GM19324 (cell line): ENCODE measurements around the gene ARHGEF18.
"Not testable (repeated sequence)": the region's sequence is repeated elsewhere in the genome, so short reads cannot be mapped to it uniquely, and the experiment has no call there.

Source experiments
- ATAC-seq: cut with Tn5 transposase; IDR thresholded peaks from one replicate; pipeline ENCODE4 v1.9.1; 2021; ENCODE audit warnings: mild to moderate bottlenecking, moderate library complexity; ENCODE audit not compliant: unreplicated experiment, low FRiP score

Gene ARHGEF18

DNA sequence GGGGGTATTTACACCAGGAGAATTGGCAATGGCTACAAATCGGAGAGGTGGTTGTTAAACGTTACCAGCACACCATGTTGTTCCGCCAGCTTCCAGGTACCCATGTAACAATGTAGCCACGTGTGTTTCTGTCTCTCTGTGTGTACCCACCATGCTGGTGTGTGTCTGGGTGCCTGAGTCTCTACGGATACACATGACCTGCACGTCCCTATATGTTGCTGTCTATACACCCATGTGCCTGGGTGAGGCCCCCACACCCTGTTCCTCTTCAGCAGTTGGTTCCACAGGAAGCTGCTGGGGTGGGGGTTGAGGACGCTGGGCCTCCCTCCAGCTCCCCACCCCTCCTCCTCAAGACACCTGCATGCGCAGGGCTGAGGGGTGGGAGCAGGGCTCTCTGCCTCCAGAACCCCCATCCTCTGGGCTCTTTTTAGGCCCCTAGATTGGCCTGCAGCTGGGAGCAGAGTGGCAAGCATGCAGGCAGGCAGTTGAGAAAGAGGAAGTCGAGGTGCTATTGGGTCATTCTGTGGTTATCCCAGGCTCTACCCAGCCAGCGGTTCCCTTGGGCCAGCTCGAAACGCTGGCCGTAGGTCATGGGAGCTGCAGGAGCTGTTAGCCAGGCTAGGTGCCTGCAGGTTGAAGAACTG, at the start of gene ARHGEF18:
Gene ARHGEF18 (plus strand): TSS at position 351 of the 644 bp plus-strand sequence. CDS start 13,954 bp downstream, outside the sequence.
- no peak for ATAC-seq

DNA sequence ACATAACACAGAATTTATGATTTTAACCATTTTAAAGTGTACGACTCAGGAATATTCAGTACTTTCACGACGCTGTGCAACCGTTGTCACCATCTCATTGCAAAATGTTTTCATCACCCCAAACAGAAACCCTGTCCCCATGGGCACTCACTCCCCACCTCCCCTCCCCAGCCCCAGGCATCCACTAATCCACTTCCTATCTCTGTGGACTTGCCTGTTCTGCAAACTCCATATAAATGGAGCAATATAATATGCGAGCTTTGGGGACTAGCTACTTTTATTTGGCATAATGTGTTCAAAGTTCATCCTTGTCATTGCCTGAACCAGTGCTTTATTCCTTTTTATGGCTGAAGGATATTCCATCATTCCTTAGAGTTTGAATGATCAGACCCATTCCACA, 47.2 kb upstream of the ARHGEF18 start:
- ATAC-seq: no peak

DNA sequence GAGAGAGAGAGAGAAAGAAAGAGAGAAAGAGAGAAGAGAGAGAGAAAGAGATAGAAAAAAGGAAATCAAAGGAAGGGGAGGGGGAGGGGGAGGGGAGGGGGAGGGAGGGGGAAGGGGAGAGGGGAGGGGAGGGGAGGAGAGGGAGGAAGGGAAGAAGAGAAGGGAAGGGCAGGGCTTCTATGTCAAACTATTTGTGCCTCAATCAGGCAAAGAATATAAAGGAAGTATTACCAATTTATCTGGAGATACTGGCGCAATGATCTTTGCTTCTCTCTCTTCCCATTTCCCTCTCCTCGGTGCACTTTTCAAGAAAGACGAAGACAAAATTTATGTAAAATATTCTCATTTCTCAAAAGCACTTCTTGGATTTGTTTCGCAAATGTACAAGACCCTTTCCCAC, 45.3 kb upstream of the ARHGEF18 start:
- no peak for ATAC-seq

DNA sequence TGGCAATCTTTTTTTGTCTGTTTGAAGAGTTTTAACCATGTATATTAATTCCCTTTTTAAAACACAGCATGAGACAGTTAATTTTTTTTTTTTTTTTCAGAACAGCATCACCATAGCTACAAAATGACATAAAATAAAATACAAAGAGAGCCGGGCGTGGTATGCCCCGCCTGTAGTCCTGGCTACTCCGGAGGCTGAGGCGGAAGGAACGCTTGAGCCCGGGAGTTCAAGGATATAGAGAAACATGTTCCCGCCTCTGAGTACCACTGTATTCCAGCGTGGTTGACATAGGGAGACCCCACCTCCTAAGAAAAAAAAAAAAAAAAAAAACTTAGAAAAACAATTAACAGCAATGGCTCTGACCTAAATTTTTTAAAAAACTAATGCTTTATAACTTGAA, 44.5 kb upstream of the ARHGEF18 start:
- no peak for ATAC-seq

DNA sequence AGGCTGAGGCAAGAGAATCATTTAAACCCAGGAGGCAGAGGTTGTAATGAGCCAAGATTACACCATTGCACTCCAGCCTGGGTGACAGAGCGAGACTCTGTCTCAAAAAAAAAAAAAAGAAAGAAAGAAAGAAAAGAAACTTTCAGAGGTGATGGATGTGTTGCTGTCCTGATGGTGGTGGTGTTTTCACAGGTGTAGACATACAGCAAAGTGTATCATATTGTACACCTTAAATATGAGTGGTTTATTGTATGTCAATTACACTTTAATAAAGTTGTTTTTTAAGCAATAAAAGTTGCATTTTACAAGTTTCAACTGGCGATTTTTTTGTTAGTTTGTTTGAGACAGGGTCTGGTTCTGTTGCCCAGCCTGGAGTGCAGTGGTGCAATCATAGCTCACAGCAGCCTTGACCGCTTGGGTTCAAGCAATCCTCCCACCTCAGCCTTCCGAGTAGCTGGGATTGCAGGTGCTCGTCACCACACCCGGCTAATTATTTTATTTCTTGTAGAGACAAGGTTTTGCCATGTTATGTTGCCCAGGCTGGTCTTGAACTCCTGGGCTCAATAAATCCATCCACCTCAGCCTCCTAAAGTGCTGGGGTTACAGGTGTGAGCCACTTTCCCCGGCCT, 41.0 kb upstream of the ARHGEF18 start:
- ATAC-seq: no peak

DNA sequence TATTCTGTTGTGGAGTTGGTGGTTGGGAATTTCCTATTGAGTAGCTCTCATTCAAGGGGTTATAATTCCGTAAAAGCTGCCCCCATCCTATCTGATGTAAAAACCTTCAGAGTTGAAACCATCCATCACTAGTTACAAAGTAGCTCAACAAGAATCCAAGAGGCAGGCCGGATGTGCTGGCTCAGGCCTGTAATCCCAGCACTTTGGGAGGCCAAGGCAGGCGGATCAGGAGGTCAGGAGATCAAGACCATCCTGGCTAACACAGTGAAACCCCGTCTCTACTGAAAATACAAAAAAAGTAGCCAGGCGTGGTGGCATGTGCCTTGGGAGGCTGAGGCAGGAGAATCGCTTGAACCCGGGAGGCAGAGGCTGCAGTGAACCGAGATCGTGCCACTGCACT, 40.4 kb upstream of the ARHGEF18 start:
- not testable (repeated sequence) for ATAC-seq

DNA sequence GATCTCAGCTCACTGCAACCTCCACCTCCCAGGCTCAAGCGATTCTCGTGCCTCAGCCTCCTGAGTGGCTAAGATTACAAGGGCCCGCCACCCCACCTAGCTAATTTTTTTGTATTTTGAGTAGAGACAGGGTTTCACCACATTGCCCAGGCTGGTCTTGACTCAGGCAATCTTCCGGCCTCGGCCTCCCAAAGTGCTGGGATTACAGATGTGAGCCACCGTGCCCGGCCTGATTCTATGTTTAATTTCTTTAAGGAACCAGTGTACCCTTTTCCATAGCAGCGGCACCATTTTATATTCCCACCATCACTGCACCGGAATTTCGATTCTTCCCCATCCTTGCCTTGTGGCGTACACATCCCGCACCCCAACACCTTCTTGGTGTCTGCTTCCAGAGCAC, 36.8 kb upstream of the ARHGEF18 start:
- no peak for ATAC-seq

DNA sequence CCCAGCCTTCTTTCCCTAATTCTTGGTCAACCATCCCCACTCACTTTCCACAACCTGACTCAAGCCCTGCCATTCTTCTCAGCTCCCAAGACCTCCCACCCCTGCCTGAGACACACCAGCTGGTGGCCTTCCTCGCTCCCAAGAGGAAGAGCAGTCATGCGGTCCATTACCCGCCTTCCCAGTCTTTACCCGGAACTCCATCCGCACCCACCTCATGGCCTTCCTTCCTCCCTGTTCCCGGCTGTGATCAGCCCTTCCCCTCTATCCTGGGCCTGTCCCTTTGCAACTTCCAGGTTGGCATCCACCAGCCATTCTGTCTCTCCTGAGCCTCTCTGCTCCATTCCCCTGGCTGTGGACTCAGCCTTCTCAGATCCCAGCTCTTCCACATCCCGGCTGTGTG, 35.9 kb upstream of the ARHGEF18 start:
- ATAC-seq: no peak

DNA sequence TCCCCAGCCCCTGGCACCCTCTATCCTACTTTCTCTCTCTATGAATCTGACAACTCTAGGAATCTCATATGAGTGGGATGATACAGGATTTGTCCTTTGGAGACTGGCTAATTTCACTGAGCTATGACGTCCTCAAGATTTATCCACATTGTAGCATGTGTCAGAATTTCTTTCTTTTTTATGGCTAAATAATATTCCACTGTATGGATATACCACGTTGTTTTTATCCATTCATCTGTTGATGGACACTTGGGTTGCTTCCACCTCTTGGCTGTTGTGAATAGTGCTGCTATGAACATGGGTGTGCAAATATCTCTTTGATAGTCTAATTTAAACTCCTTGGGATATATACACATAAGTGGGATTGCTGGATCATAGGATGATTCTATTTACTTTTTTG, 30.6 kb upstream of the ARHGEF18 start:
- no peak for ATAC-seq

DNA sequence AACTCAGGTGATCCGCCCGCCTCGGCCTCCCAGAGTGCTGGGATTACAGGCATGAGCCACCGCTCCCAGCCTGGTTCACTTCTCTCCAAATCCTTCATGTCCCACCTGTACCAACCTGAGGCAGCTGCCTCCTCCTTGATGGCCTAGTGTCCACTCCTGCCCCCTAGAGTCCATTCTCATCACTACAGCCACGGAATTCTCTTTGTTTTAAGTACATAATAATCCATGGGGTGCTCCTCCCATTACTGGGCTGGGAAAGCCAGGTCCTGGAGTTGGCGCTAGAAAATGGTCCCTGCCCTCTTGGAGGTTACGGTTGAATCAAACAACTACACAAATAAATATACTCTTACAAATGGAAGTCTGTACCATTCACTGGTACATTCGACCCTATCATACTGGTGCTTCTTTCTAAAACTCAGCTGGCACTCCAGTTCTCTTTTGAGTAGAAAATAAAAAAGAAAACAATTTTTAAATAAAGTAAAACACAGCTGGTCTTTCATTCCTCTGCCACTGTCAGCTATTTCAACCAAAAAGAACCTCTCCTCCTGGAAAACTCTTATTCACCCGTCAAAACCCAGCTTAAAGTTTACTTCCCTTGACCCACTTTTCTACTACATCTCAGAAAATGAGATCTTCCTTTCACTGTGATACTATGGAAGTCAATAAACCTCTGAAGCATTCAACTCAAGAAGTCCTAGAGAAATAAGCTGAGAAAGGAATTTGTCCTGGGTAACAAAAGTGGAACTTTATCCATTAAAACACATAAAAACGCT, 22.4 kb upstream of the ARHGEF18 start:
- ATAC-seq: no peak

DNA sequence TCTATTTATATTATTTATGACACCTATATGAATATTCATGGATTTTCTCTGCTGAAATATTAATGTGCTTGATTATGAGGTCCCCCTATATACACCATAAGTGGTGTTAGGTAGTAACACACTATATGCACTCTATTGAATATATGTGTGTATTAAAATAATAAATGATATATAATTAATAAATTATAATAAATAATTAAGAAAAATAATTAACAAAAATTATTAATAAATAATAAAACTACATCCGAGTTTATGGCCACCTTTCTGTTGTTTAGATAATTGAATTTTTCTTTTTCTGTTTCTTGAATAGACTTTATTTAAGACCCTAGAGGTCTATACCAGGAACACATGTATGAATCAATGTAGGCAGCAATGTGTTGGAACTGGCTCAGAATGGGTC, 20.9 kb upstream of the ARHGEF18 start:
- ATAC-seq: no peak

DNA sequence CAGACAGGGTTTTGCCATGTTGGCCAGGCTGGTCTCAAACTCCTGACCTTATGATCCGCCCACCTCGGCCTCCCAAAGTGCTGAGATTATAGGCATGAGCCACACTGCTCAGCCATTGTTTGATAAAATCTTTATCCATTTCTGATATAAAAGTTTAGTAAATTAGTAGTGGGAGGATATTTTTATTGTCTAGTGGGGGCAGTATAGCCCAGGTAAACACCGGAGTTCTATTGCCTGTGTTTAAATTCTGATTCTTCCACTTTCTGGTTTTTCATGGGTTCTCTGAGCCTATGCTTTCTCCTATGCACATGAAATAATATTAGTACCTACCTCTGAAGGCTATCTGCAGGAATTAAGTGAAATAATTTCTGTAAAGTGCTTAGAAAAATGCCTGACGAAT, 20.1 kb upstream of the ARHGEF18 start:
- no peak for ATAC-seq

DNA sequence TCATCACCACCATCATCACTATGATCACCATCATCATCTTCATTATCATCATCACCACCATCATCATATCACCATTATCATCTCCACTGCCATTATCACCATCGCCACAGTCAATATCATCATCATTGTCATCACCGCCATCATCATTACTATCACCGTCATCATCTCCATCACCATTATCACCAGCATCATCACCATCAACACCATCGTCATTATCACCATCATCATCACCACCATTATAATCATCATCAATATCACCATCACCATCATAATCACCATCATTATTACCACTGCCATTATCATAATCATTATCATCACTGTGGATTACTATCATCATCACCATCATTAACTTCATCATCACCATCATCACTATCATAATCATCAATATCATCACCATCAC, 17.3 kb upstream of the ARHGEF18 start:
- no peak for ATAC-seq

DNA sequence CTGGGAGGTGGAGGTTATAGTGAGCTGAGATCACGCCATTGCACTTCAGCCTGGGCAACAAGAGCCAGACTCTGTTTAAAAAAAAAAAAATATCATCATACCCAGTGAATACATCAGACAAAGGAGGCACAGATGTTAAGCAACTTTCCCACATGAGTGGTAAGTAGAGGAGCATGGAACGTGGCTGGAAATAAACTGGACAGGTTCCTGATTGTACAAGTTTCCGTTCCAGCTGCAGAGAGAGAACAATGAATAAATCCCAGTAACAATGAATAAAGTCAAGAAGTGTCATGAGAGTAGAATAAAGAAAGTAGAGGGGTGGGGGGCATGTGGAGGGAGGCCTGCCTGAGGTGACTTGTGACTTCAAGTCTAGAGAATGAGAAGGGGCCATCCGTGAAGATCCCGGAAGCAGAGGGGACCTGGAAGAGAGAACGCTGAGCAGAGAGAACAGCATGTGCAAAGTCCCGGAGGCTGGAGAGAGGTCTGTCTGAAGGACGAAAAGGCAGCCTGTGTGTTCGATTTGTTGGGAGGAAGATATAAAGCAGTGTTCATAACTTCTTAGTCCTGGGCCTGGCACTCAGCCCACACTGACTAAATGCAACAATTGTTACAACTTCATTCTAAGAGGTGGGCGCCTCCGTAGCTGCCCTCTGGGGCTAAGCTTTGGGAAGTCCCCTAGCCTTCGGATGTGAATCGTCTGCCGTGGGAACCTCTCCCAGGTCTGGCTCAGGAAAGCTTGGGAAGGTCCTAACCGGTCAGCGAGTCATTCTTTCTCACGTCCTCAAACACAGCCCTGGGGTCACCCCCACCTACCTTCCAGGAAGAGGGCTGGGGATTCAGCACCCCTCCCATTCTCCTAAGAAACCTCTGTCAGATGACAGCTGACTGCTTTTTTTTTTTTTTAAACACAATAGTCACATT, 15.3 kb upstream of the ARHGEF18 start:
- no peak for ATAC-seq

DNA sequence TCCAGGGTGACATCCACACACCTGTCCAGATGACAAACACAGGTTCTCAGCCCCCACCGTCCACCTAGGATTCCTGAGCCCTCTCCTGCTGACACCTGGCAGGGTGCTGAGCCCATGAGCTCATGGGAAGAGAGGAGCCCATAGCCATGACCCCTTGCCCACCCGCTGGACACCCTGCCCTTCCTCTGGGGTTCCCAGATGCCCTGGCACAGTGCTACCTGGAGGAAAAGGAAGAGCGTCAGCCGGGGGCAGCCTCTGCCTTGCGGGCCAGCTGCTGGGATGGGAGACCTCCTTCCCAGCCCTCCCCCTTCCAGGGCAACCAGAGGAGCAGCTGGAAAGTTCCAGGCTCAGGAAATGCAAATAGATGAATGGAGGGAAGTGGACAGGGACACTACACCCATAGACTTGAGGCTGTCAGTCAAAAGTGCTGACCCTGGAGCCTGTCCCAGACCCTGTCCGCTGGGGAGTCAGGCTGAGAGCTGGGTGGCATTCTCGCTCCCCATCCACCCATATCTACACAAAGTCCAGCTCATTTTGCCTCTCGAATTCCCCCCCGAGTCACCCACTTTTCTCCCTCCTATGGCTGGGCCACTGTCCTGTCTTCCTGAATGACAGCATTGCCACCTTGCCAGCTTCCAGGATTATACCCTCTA, 12.3 kb upstream of the ARHGEF18 start:
- no peak for ATAC-seq

DNA sequence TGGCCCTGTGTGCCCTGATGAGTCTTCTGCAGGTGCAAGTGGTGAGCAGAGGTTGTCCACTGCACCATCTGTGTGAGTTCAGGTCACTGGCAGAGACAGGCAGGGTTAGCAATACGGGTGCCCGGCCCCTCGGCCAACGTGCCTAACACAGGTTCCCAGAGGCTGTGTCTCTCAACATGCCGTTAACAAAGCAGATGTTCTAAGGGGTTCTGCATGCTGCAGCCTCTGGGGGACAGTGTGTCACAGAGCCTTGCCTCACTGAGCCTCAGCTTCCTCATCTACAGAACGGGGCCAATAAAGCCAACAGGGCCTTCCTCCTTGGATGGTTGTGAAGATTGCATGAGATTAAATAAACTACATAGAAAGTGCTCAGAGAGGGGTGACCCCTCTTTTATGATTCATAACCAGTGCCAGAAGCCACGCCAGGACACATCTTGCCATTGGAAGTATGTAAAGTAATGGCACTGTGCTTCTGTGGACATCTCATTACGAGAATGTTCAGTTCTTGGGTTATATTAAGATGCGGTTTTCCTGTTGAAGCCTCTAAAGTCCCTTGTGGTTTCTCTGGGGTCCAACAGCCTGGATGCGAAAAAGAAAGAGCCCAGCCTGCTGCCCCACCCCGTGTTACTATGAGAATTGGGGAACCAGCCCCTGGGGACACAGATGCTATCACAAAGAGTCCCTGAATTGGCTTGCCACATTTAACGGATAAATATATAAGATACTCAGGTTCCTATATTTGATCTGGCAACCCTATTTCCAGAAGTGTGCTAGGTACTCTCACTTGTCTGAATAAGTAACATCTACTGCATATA, 11.2 kb upstream of the ARHGEF18 start:
- ATAC-seq: peak; percentile 75

DNA sequence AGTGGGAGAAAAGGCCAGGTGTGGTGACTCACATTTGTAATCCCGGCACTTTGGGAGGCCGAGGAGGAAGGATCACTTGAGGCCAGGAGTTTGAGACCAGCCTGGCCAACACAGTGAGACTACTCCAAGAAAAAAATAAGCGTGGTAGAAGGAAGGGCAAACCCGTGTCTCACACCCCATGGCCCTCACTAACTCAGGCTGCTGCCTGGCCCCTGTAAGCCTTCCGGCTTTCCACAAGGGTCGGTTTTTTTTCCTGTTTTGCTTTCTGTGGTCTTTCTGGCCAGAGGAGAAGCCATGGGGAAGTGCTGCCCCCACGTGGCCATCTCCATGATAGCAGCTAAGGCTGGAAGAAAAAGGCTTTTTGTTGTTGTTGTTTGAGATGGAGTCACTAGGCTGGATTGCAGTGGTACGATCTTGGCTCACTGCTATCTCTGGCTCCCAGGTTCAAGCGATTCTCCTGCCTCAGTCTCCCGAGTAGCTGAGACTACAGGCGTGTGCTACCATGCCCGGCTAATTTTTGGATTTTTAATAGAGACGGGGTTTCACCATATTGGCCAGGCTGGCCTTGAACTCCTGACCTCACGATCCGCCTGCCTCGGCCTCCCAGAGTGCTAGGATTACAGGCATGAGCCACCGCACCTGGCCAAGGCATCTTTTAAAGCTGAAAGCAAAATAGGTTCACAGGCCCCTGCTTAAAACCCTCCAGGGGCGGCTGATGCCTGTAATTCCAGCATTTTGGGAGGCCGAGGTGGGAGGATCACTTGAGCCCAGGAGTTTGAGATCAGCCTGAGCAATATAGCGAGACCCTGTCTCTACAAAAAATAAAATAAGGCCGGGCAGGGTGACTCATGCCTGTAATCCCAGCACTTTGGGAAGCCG, 7.5 kb upstream of the ARHGEF18 start:
- ATAC-seq: no peak

DNA sequence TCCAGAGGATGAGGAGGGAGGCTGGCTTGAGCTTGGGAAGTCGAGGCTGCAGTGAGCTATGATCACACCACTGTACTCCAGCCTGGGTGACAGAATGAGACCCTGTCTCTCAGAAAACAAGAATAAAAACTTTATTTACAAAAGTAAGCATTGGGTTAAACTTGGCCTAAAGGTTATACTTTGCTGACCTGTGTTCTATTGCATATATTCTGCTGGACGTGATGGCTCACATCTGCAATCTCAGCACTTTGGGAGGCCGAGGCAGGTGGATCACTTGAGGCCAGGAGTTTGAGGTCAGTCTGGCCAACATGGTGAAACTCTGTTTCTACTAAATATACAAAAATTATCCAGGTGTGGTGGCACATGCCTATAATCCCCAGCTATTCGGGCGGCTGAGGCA, 6.6 kb upstream of the ARHGEF18 start:
- no peak for ATAC-seq
